B cell (primary cell): ENCODE measurements around the gene ADGRF1. TPM values are rescaled to one million over a fixed set of nuclear protein-coding genes. Genes with fewer than 3 reads are reported as not detected.

Experiments used
- ATAC-seq: fragments of 200-7000 bp; cut with Tn5 transposase; one replicate; pipeline ENCODE4 v1.10.0; 2021; ENCODE audit warnings: low read depth, mild to moderate bottlenecking, moderate number of reproducible peaks, moderate library complexity
- CTCF ChIA-PET: fragments of 350-600 bp; sonication (Branson Sonifier 250); formaldehyde crosslinking; loops from one replicate; lab custom pipeline; 2021; ENCODE audit warnings: antibody characterized with exemption, inconsistent platforms; lab: Charles Lee
- POLR2A ChIA-PET: fragments of 350-600 bp; sonication (Branson Sonifier 250); formaldehyde crosslinking; loops from one replicate; lab custom pipeline; 2021; ENCODE audit warnings: antibody characterized with exemption; lab: Charles Lee
- DNase-seq: peaks from one replicate; pipeline ENCODE4 v3.0.0; 2013
- H2AFZ ChIP-seq: 2 replicates; pipeline ENCODE4 v1.6.1; 2012; ENCODE audit warnings: mild to moderate bottlenecking, low read depth, low read length; ENCODE audit not compliant: insufficient read depth, poor library complexity, severe bottlenecking
- H3K27ac ChIP-seq, 2 donors: 1 replicate in 1 of 2; 2 replicates in 1 of 2; pipeline ENCODE4 v1.5.1; 2012 to 2013; ENCODE audit warnings: low read length in 2 of 2, mild to moderate bottlenecking in 2 of 2, moderate library complexity in 1 of 2
- H3K27me3 ChIP-seq, 4 experiments: fragments of 200-600 bp in 1 of 4; sonication (generic) in 1 of 4; replicated peaks in 1 of 4; 1 replicate in 2 of 4; 2 replicates in 2 of 4; pipeline versions ENCODE4 v1.6.1 to v1.7.0; 2013 to 2016; ENCODE audit warnings: low read length in 3 of 4, mild to moderate bottlenecking in 2 of 4, mixed read lengths in 1 of 4, moderate library complexity in 1 of 4; ENCODE audit not compliant: insufficient read depth in 4 of 4, control insufficient read depth in 3 of 4; ENCODE audit errors: control extremely low read depth in 1 of 4
- H3K36me3 ChIP-seq, 2 experiments: replicated peaks in 1 of 2; 1 replicate in 1 of 2; 2 replicates in 1 of 2; pipeline versions ENCODE4 v1.6.1 to v1.7.1; 2013; ENCODE audit warnings: low read length in 1 of 2; ENCODE audit not compliant: insufficient read depth in 2 of 2, control insufficient read depth in 1 of 2; ENCODE audit errors: control extremely low read depth in 1 of 2, extremely low read depth in 1 of 2
- H3K4me1 ChIP-seq, 2 donors: fragments of 200-600 bp in 1 of 2; sonication (generic) in 1 of 2; 1 replicate in 1 of 2; 2 replicates in 1 of 2; pipeline versions ENCODE4 v1.5.1 to v1.6.1; 2013 to 2017; ENCODE audit warnings: low read length in 2 of 2; ENCODE audit not compliant: control insufficient read depth in 2 of 2, insufficient read depth in 2 of 2
- H3K4me2 ChIP-seq: replicated peaks from 2 replicates; pipeline ENCODE3; 2012; ENCODE audit warnings: mild to moderate bottlenecking, low read depth, low read length; ENCODE audit not compliant: poor library complexity, severe bottlenecking
- H3K4me3 ChIP-seq, 5 experiments: fragments of 200-600 bp in 1 of 5; sonication (generic) in 1 of 5; 1 replicate in 3 of 5; 2 replicates in 2 of 5; pipeline versions ENCODE4 v1.5.1 to v1.7.0; 2011 to 2016; ENCODE audit warnings: low read length in 4 of 5, mild to moderate bottlenecking in 4 of 5, low read depth in 2 of 5, control low read depth in 1 of 5, moderate library complexity in 1 of 5; ENCODE audit not compliant: insufficient read depth in 1 of 5; ENCODE audit errors: control extremely low read depth in 1 of 5, extremely low read depth in 1 of 5
- H3K79me2 ChIP-seq: fragments of 200-600 bp; sonication (generic); one replicate; pipeline ENCODE4 v1.6.0; 2016; ENCODE audit warnings: low read length; ENCODE audit not compliant: control insufficient read depth, insufficient read depth
- H3K9ac ChIP-seq: fragments of 200-600 bp; sonication (generic); 2 replicates; pipeline ENCODE4 v1.6.1; 2017; ENCODE audit warnings: mild to moderate bottlenecking, low read length, moderate library complexity
- H3K9me3 ChIP-seq, 3 donors: one replicate each; pipeline versions ENCODE4 v1.6.1 to v1.7.1; 2013; ENCODE audit warnings: low read length in 2 of 3; ENCODE audit not compliant: control insufficient read depth in 2 of 3, insufficient read depth in 1 of 3; ENCODE audit errors: control extremely low read depth in 1 of 3
- H4K20me1 ChIP-seq: 2 replicates; pipeline ENCODE4 v1.6.0; 2012; ENCODE audit warnings: mild to moderate bottlenecking, low read length; ENCODE audit not compliant: insufficient read depth, control insufficient read depth, poor library complexity, severe bottlenecking
- H3K27ac Mint-ChIP-seq: one replicate; pipeline ENCODE4 v1.8.0; 2021; ENCODE audit warnings: mixed read lengths
- H3K27me3 Mint-ChIP-seq: one replicate; pipeline ENCODE4 v1.8.0; 2021; ENCODE audit warnings: mixed read lengths
- H3K4me1 Mint-ChIP-seq: one replicate; pipeline ENCODE4 v1.8.0; 2021; ENCODE audit warnings: mixed read lengths
- H3K4me3 Mint-ChIP-seq: one replicate; pipeline ENCODE4 v1.8.0; 2021; ENCODE audit warnings: mixed read lengths
- H3K9me3 Mint-ChIP-seq: one replicate; pipeline ENCODE4 v1.8.0; 2022; ENCODE audit warnings: mixed read lengths; ENCODE audit not compliant: insufficient read depth
- EZH2 ChIP-seq: IDR thresholded peaks from 2 replicates; pipeline ENCODE4 v1.6.1; 2012; ENCODE audit warnings: borderline replicate concordance, low read depth, mild to moderate bottlenecking, moderate library complexity, low read length; ENCODE audit not compliant: insufficient read depth, poor library complexity, severe bottlenecking
- WGBS: methylation state at CpG from one replicate; pipeline ENCODE4 v1.1.5; 2013; ENCODE audit warnings: missing lambda C conversion rate; ENCODE audit not compliant: insufficient coverage; 5-methylcytosine and 5-hydroxymethylcytosine counted together
- intact Hi-C: fragments of 100-400 bp; cut with micrococcal nuclease; formaldehyde crosslinking; loops from one replicate; pipeline ENCODE4 v1.10.0; 2022
- polyA plus RNA-seq: library from polyadenylated mRNA; depleted of rRNA; stranded (reverse); fragments of >200 nt; gene quantifications from 2 replicates; pipeline ENCODE4 v1.2.3, GENCODE V29; 2012
- total RNA-seq, 2 donors: library from RNA; stranded (reverse); fragments of 120-200 nt in 1 of 2; gene quantifications; 1 replicate in 1 of 2; 2 replicates in 1 of 2; pipeline versions ENCODE4 v1.2.3 to v1.2.4, GENCODE V29; 2013 to 2022
- TF ChIP-seq, protein P1 (sequence below): fragments of 200-600 bp; IDR thresholded peaks from one replicate; pipeline ENCODE4 v1.8.0; 2022; ENCODE audit warnings: antibody characterized with exemption, mild to moderate bottlenecking

ADGRF1 gene
- total and polyA plus RNA-seq, 2 donors (not counting 1 experiment from before 2014, with no cell fraction given) = not detected

DNA sequence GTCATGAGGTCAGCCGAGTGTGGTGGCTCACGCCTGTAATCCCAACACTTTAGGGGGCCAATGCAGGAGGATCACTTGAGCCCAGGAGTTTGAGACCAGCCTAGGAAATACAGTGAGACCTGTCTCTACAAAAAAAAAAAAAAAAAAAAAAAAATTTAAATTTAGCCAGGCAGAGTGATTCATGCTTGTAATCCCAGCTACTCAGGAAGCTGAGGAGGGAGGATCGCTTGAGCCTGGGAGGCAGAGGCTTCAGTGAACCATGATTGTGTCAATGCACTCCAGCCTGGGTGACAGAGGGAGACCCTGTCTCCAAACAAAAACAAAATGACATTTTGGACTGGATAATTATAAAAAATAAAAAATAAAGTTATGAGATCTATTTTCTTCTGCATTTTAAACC is 56.2 kb downstream of the ADGRF1 start:
- Histone ChIP-seq H2AFZ (no peak overlapping the region), H3K27me3 (no peaks in the 10 kb centered on the region), H3K4me3 (no peak overlapping the region), H3K79me2 (no peaks in the 10 kb centered on the region), H4K20me1 (no peaks in the 10 kb centered on the region), H3K27ac (no peak overlapping the region), H3K4me1 (no peaks in the 10 kb centered on the region), H3K9ac (no peak overlapping the region), H3K36me3 (no peaks in the 10 kb centered on the region), H3K4me2 (no peak overlapping the region), H3K9me3 (no peaks in the 10 kb centered on the region)
- peaks cover 5% of the 10 kb centered on the region for H3K27me3 Mint-ChIP-seq
- TF ChIP-seq, protein P1, sequence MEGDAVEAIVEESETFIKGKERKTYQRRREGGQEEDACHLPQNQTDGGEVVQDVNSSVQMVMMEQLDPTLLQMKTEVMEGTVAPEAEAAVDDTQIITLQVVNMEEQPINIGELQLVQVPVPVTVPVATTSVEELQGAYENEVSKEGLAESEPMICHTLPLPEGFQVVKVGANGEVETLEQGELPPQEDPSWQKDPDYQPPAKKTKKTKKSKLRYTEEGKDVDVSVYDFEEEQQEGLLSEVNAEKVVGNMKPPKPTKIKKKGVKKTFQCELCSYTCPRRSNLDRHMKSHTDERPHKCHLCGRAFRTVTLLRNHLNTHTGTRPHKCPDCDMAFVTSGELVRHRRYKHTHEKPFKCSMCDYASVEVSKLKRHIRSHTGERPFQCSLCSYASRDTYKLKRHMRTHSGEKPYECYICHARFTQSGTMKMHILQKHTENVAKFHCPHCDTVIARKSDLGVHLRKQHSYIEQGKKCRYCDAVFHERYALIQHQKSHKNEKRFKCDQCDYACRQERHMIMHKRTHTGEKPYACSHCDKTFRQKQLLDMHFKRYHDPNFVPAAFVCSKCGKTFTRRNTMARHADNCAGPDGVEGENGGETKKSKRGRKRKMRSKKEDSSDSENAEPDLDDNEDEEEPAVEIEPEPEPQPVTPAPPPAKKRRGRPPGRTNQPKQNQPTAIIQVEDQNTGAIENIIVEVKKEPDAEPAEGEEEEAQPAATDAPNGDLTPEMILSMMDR = no peak
- TF ChIP-seq EZH2 = no peak
- no peak overlapping the region for H3K4me3 Mint-ChIP-seq
- WGBS = 100% methylated on average over 1 of the region's 3 CpGs
- no peaks in the 10 kb centered on the region for H3K4me1 Mint-ChIP-seq
- ChIA-PET POLR2A (no interaction called here), CTCF (interaction anchor here (0.6 kb wide), 1 partner anchor 115 kb away, joined by 3 read pairs; no protein-coding TSS in a partner anchor)
- DNase-seq = no peak
- intact Hi-C loops = no loop called here
- ATAC-seq = no peak
- no peak overlapping the region for H3K27ac Mint-ChIP-seq
- no peaks in the 10 kb centered on the region for H3K9me3 Mint-ChIP-seq

DNA sequence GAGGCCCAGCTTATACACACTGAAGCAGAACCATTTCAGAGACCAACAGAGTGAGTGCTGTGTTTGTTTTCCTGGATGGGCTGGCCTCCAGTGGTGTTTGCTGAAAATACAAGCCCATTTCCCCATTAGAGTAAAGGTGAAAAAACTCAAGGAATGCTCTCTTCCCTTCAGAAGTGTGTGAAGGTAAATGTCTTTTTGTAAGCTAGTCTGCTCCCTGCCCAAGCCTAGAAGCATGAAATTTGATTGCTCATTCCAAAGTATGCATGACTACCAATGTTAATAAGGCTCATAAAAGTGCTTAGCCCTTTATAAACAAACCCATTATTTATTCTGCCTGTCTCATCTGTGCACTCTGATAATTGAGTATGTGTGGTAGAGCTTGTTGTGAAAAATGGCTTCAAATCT is 59.1 kb downstream of the ADGRF1 start:
- Mint-ChIP-seq H3K4me3 (no peak overlapping the region), H3K27ac (no peak overlapping the region), H3K4me1 (no peaks in the 10 kb centered on the region), H3K9me3 (no peaks in the 10 kb centered on the region), H3K27me3 (peaks cover 8% of the 10 kb centered on the region)
- Histone ChIP-seq H3K9ac (no peak overlapping the region), H3K4me2 (no peak overlapping the region), H3K4me1 (no peaks in the 10 kb centered on the region), H3K9me3 (no peaks in the 10 kb centered on the region), H4K20me1 (no peaks in the 10 kb centered on the region), H3K27me3 (no peaks in the 10 kb centered on the region), H3K4me3 (no peak overlapping the region), H3K36me3 (no peaks in the 10 kb centered on the region), H2AFZ (no peak overlapping the region), H3K79me2 (no peaks in the 10 kb centered on the region), H3K27ac (no peak overlapping the region)
- POLR2A ChIA-PET = no interaction called here
- CTCF ChIA-PET = no interaction called here
- DNase-seq (no peak), ATAC-seq (no peak)
- intact Hi-C loops = no loop called here
- TF ChIP-seq EZH2 = no peak
- TF ChIP-seq, protein P1 = no peak
